Panc1 (cell line): ENCODE results near the gene GALNTL6. TPM values are rescaled to one million over a fixed set of nuclear protein-coding genes. Genes with fewer than 3 reads are reported as not detected.

ENCODE experiments used
- ATAC-seq: fragments of 200-7000 bp; cut with Tn5 transposase; 2 replicates; pipeline ENCODE4 v1.9.1; 2020; ENCODE audit warnings: mild to moderate bottlenecking, moderate library complexity
- BruUV-seq: library from RNA; stranded (reverse); fragments of 400-500 nt; replicated peaks from 2 replicates; lab custom pipeline; 2021; lab: Mats Ljungman, UMichigan
- CTCF ChIA-PET: fragments of 300-600 bp; sonication (Branson Sonifier 250); formaldehyde crosslinking; loops from one replicate; lab custom pipeline; 2022; ENCODE audit warnings: antibody characterized with exemption; lab: Charles Lee
- POLR2A ChIA-PET: fragments of 300-600 bp; sonication (Branson Sonifier 250); formaldehyde crosslinking; loops from one replicate; lab custom pipeline; 2022; ENCODE audit warnings: antibody characterized with exemption; lab: Charles Lee
- DNase-seq: peaks from one replicate; pipeline ENCODE4 v3.0.0-alpha.2; 2010; ENCODE audit warnings: low read depth, low spot score
- H3K27ac ChIP-seq: 2 replicates; pipeline ENCODE4 v1.5.1; 2011; ENCODE audit warnings: mild to moderate bottlenecking, low read length, inconsistent platforms
- H3K27me3 ChIP-seq: fragments of 200-500 bp; sonication (Bioruptor generic); 2 replicates; pipeline ENCODE4 v1.6.0; 2014; ENCODE audit warnings: low read length, inconsistent platforms; ENCODE audit not compliant: control insufficient read depth, insufficient read depth
- H3K36me3 ChIP-seq: fragments of 200-500 bp; sonication (Bioruptor generic); 2 replicates; pipeline ENCODE4 v1.5.1; 2014; ENCODE audit warnings: inconsistent platforms, mild to moderate bottlenecking, low read length, moderate library complexity; ENCODE audit not compliant: control insufficient read depth, insufficient read depth
- H3K4me1 ChIP-seq: 2 replicates; pipeline ENCODE4 v1.5.1; 2011; ENCODE audit warnings: inconsistent platforms, mild to moderate bottlenecking, low read length, moderate library complexity; ENCODE audit not compliant: control insufficient read depth, insufficient read depth
- H3K4me3 ChIP-seq, 2 experiments: 2 replicates each; pipeline ENCODE4 v1.5.1; 2011 to 2012; ENCODE audit warnings: low read depth in 2 of 2, low read length in 2 of 2, mild to moderate bottlenecking in 2 of 2, inconsistent platforms in 1 of 2, moderate library complexity in 1 of 2
- H3K9me3 ChIP-seq: fragments of 200-500 bp; sonication (Bioruptor generic); 2 replicates; pipeline ENCODE4 v1.5.1; 2014; ENCODE audit warnings: low read depth, mild to moderate bottlenecking, inconsistent platforms, low read length, moderate library complexity; ENCODE audit not compliant: control insufficient read depth, insufficient read depth
- CTCF ChIP-seq: fragments of 450-650 bp; IDR thresholded peaks from 2 replicates; pipeline ENCODE4 v1.5.1; 2017; ENCODE audit warnings: mild to moderate bottlenecking
- POLR2AphosphoS5 ChIP-seq: IDR thresholded peaks from 2 replicates; pipeline ENCODE4 v1.6.1; 2012; ENCODE audit warnings: mild to moderate bottlenecking, low read depth, low read length, moderate library complexity
- REST ChIP-seq, 2 experiments: IDR thresholded peaks; 2 replicates each; pipeline ENCODE4 v1.6.1; 2011 to 2012; ENCODE audit warnings: low read depth in 2 of 2, control low read depth in 1 of 2, low read length in 1 of 2, mild to moderate bottlenecking in 1 of 2, moderate library complexity in 1 of 2; ENCODE audit not compliant: insufficient read depth in 1 of 2
- SIN3A ChIP-seq: IDR thresholded peaks from 2 replicates; pipeline ENCODE4 v1.6.1; 2012; ENCODE audit warnings: low read depth, mild to moderate bottlenecking, low read length, moderate library complexity, borderline replicate concordance; ENCODE audit not compliant: insufficient read depth
- TCF7L2 ChIP-seq: IDR thresholded peaks from 2 replicates; pipeline ENCODE4 v1.6.1; 2011; ENCODE audit warnings: mild to moderate bottlenecking, low read depth, low read length, inconsistent platforms
- in situ Hi-C: cut with HindIII; loops from 2 replicates; pipeline ENCODE4 v1.10.0; 2016; ENCODE audit warnings: low sequenced_read_pairs, low pct_unique_long_range_greater_than_20kb
- intact Hi-C: fragments of 100-400 bp; cut with micrococcal nuclease; formaldehyde crosslinking; loops from one replicate; pipeline ENCODE4 v1.10.0; 2022; ENCODE audit not compliant: unreplicated experiment
- total RNA-seq: library from RNA; stranded (reverse); gene quantifications from one replicate; pipeline ENCODE4 v1.2.1, GENCODE V29; 2021; ENCODE audit not compliant: unreplicated experiment

Gene GALNTL6
- total RNA-seq, 1 experiment from 2014 or later, result not detected

GRCh38 chr4:172785613-172786012, 972.4 kb downstream of the GALNTL6 start:
- BruUV-seq, result no TSS peak
- POLR2A ChIA-PET, result no interaction called here
- H3K27ac ChIP-seq, result no peak overlapping the region
- in situ Hi-C loops (no loop called here), intact Hi-C loops (no loop called here)
- no peak overlapping the region for H3K4me3 ChIP-seq
- ATAC-seq (no peak), DNase-seq (no peak)
- H3K36me3 ChIP-seq, result no peaks in the 10 kb centered on the region
- no peaks in the 10 kb centered on the region for H3K27me3 ChIP-seq
- no peaks in the 10 kb centered on the region for H3K4me1 ChIP-seq
- no peaks in the 10 kb centered on the region for H3K9me3 ChIP-seq
- CTCF ChIA-PET, result no interaction called here
- TF ChIP-seq SIN3A, result no peak
- TF ChIP-seq TCF7L2, result no peak
- TF ChIP-seq CTCF, result no peak

- Histone ChIP-seq H3K27ac (no peak overlapping the region), H3K4me1 (no peaks in the 10 kb centered on the region), H3K4me3 (no peak overlapping the region), H3K9me3 (no peaks in the 10 kb centered on the region), H3K27me3 (no peaks in the 10 kb centered on the region), H3K36me3 (no peaks in the 10 kb centered on the region)
- in situ Hi-C loops, result no loop called here
- DNase-seq (no peak), ATAC-seq (no peak)
- intact Hi-C loops, result no loop called here
- TF ChIP-seq CTCF (no peak), REST (IDR thresholded peaks at IDR 0.05; ENCODE audit: insufficient read depth in 1 of 2, low read depth in 2 of 2, low read length in 1 of 2) (no peak), SIN3A (no peak), POLR2AphosphoS5 (no peak), TCF7L2 (no peak)
- BruUV-seq, result no TSS peak
- ChIA-PET POLR2A (no interaction called here), CTCF (no interaction called here)
Measured at GRCh38 chr4:172786039-172786792, 973.0 kb downstream of the GALNTL6 start.
